BJ (cell line): ENCODE data around the gene RHBDF2. TPM values are rescaled to one million over a fixed set of nuclear protein-coding genes. Genes with fewer than 3 reads are reported as not detected.

Experiments used
- CTCF ChIA-PET: fragments of 350-600 bp; formaldehyde crosslinking; extraction: SDS; loops from one replicate; lab custom pipeline; 2021; ENCODE audit warnings: antibody characterized with exemption, inconsistent platforms; lab: Yijun Ruan, JAX
- POLR2A ChIA-PET: fragments of 300-600 bp; sonication (Branson Sonifier 250); formaldehyde crosslinking; extraction: SDS; loops from one replicate; lab custom pipeline; 2021; ENCODE audit warnings: antibody characterized with exemption; lab: Charles Lee
- DNase-seq: peaks from one replicate; pipeline ENCODE4 v3.0.0-alpha.2; 2011; ENCODE audit warnings: low read depth
- H3K27me3 ChIP-seq: 2 replicates; pipeline ENCODE4 v1.6.0; 2011; ENCODE audit warnings: low read length; ENCODE audit not compliant: control insufficient read depth, insufficient read depth
- H3K36me3 ChIP-seq: 2 replicates; pipeline ENCODE4 v1.5.1; 2011; ENCODE audit warnings: low read length; ENCODE audit not compliant: control insufficient read depth, insufficient read depth
- H3K4me3 ChIP-seq: 2 replicates; pipeline ENCODE4 v1.5.1; 2011; ENCODE audit warnings: low read depth, mild to moderate bottlenecking, control low read depth, low read length
- polyA plus RNA-seq: library from polyadenylated mRNA; depleted of rRNA; stranded (reverse); fragments of >200 nt; gene quantifications from 2 replicates; pipeline ENCODE4 v1.2.3, GENCODE V29; 2011
- TF ChIP-seq, protein P1 (sequence below): IDR thresholded peaks from 2 replicates; pipeline ENCODE4 v1.5.1; 2011; ENCODE audit warnings: low read depth, mild to moderate bottlenecking, control low read depth, inconsistent platforms, low read length, moderate library complexity; ENCODE audit not compliant: insufficient read depth

Gene RHBDF2
- polyA plus RNA-seq, 1 experiment, result 8.9 TPM

GRCh38 chr17:76481071-76481655 is 20.1 kb downstream of the RHBDF2 start:
- ChIA-PET CTCF (interaction anchor here (0.6 to 1.9 kb wide), 3 partner anchors 11 to 42 kb away, joined by 3 to 5 read pairs (median 4); no protein-coding TSS in a partner anchor), POLR2A (no interaction called here)

DNA sequence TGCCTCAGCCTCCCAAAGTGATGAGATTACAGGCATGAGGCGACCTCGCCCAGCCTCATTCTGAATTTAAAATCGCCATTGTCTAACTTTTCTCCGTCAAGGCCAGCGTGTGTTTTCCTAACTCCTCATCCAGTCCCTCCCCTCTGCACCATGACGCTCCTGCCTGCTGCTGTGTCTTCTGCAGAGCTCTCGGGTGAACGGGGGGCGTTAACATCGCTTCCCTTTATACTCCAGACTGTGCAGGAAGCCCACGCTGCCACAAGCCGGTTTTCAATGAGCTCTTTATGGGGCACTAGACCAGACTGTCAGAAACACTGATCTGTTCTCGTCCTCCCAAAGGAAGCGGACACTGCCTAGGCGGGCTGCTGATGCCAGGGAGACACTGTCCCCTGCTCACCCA is 20.6 kb downstream of the RHBDF2 start:
- Histone ChIP-seq H3K4me3 (no peak overlapping the region), H3K36me3 (peaks cover 1% of the 10 kb centered on the region; the same call in 1 of the 2 replicates), H3K27me3 (no peaks in the 10 kb centered on the region)
- ChIA-PET POLR2A (no interaction called here), CTCF (interaction anchor here (0.7 to 1.9 kb wide), 4 partner anchors 10 to 42 kb away, joined by 3 to 5 read pairs (median 4); no protein-coding TSS in a partner anchor)
- no peak for DNase-seq
- TF ChIP-seq, protein P1, sequence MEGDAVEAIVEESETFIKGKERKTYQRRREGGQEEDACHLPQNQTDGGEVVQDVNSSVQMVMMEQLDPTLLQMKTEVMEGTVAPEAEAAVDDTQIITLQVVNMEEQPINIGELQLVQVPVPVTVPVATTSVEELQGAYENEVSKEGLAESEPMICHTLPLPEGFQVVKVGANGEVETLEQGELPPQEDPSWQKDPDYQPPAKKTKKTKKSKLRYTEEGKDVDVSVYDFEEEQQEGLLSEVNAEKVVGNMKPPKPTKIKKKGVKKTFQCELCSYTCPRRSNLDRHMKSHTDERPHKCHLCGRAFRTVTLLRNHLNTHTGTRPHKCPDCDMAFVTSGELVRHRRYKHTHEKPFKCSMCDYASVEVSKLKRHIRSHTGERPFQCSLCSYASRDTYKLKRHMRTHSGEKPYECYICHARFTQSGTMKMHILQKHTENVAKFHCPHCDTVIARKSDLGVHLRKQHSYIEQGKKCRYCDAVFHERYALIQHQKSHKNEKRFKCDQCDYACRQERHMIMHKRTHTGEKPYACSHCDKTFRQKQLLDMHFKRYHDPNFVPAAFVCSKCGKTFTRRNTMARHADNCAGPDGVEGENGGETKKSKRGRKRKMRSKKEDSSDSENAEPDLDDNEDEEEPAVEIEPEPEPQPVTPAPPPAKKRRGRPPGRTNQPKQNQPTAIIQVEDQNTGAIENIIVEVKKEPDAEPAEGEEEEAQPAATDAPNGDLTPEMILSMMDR, result no peak

More at GRCh38 chr17:76481071-76481655, 20.1 kb downstream of the RHBDF2 start:
- Histone ChIP-seq H3K27me3 (no peaks in the 10 kb centered on the region), H3K36me3 (peaks cover 1% of the 10 kb centered on the region; the same call in 1 of the 2 replicates), H3K4me3 (no peak overlapping the region)
- no peak for DNase-seq
- TF ChIP-seq, protein P1, result no peak

DNA sequence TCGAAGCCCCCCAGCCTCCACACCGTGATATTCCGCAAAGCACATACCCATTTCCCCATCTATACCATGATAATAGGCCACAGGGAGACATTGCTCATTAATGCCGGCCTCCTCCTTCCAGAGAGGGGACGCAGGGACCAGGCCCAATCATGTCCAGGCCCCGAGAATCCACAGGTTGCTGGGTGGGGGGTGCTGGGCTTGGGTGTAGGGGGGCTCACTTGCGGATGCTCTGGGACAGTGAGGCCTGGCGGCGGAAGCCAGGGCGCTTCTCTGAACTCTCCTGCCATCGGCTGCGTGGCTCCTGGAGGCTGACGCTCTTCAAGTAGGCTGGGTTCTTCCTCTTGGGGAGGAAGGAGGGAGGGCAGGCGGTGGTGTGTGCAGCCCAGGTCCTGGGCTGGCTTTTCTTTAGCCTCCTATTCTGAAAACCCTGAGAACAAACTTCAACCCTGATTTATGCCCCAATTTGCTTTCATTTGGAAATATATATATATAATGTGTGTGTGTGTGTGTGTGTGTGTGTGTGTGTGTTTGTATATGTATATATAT is 21.6 kb downstream of the RHBDF2 start:
- H3K27me3 ChIP-seq, result no peaks in the 10 kb centered on the region
- H3K36me3 ChIP-seq, result peaks cover 2% of the 10 kb centered on the region
- ChIA-PET POLR2A (no interaction called here), CTCF (interaction anchor here (0.7 to 3.3 kb wide), 3 partner anchors 11 to 17 kb away, joined by 3 to 21 read pairs (median 4); partner anchors contain the start of gene AANAT)
- DNase-seq, result no peak
- no peak overlapping the region for H3K4me3 ChIP-seq
- TF ChIP-seq, protein P1, result no peak

GRCh38 chr17:76478730-76479514 is 22.3 kb downstream of the RHBDF2 start:
- Histone ChIP-seq H3K4me3 (no peak overlapping the region), H3K27me3 (no peaks in the 10 kb centered on the region), H3K36me3 (peaks cover 5% of the 10 kb centered on the region)
- TF ChIP-seq, protein P1, result no peak
- POLR2A ChIA-PET, result no interaction called here
- no peak for DNase-seq
- CTCF ChIA-PET, result interaction anchor here (1.0 to 3.3 kb wide), 2 partner anchors 12 to 30 kb away, joined by 3 to 21 read pairs; partner anchors contain the start of gene AANAT

GRCh38 chr17:76478097-76478496 is 23.1 kb downstream of the RHBDF2 start:
- Histone ChIP-seq H3K36me3 (peaks cover 5% of the 10 kb centered on the region), H3K4me3 (no peak overlapping the region), H3K27me3 (no peaks in the 10 kb centered on the region)
- TF ChIP-seq, protein P1, result no peak
- no peak for DNase-seq
- ChIA-PET POLR2A (no interaction called here), CTCF (interaction anchor here (1.0 to 3.3 kb wide), 4 partner anchors 12 to 31 kb away, joined by 3 to 21 read pairs (median 8); partner anchors contain the start of gene AANAT)
